Stimulated activated CD8-positive, alpha-beta memory T cell treated with anti-CD3 and anti-CD28 coated beads, Interleukin-4, amount 100 ng/mL, for 4 hours (primary cell): ENCODE measurements around the gene PACSIN1.

Experiments
- DNase-seq, 2 donors: peaks; one replicate each; pipeline ENCODE4 v3.0.0-alpha.2; 2020; ENCODE audit warnings: low read depth in 2 of 2, low spot score in 1 of 2

The PACSIN1 gene

GRCh38 chr6:34560366-34561226 lies 94.7 kb downstream of the PACSIN1 start:
- DNase-seq, result no peak

GRCh38 chr6:34561227-34561530 lies 95.3 kb downstream of the PACSIN1 start:
- no peak for DNase-seq

- DNase-seq, result no peak
Measured at GRCh38 chr6:34562350-34562749, 96.5 kb downstream of the PACSIN1 start.

- no peak for DNase-seq
Measured at GRCh38 chr6:34562861-34563512, 97.1 kb downstream of the PACSIN1 start.

- DNase-seq, result no peak
Measured at GRCh38 chr6:34563513-34563870, 97.6 kb downstream of the PACSIN1 start.

- no peak for DNase-seq
Measured at GRCh38 chr6:34564181-34564580, 98.3 kb downstream of the PACSIN1 start.

- no peak for DNase-seq
Measured at GRCh38 chr6:34565722-34566137, 99.9 kb downstream of the PACSIN1 start.

- no peak for DNase-seq
Measured at GRCh38 chr6:34566830-34567546, 101.1 kb downstream of the PACSIN1 start.

- DNase-seq, result no peak
Measured at GRCh38 chr6:34568341-34569201, 102.7 kb downstream of the PACSIN1 start.

- no peak for DNase-seq
Measured at GRCh38 chr6:34569361-34569973, 103.6 kb downstream of the PACSIN1 start.

GRCh38 chr6:34570066-34570833 lies 104.4 kb downstream of the PACSIN1 start:
- no peak for DNase-seq

- no peak for DNase-seq
Measured at GRCh38 chr6:34571388-34571787, 105.5 kb downstream of the PACSIN1 start.

GRCh38 chr6:34572021-34572420 lies 106.1 kb downstream of the PACSIN1 start:
- DNase-seq, result no peak

GRCh38 chr6:34572585-34572984 lies 106.7 kb downstream of the PACSIN1 start:
- DNase-seq, result no peak

GRCh38 chr6:34573567-34574183 lies 107.8 kb downstream of the PACSIN1 start:
- no peak for DNase-seq

GRCh38 chr6:34574647-34575293 lies 108.9 kb downstream of the PACSIN1 start:
- no peak for DNase-seq

GRCh38 chr6:34575326-34575725 lies 109.5 kb downstream of the PACSIN1 start:
- DNase-seq, result no peak

GRCh38 chr6:34576286-34576955 lies 110.5 kb downstream of the PACSIN1 start:
- DNase-seq, result no peak
